Astrocyte (in vitro differentiated cells and primary cell): ENCODE data around the gene PTPN1. TPM values are rescaled to one million over a fixed set of nuclear protein-coding genes. Genes with fewer than 3 reads are reported as not detected.

ENCODE experiments used
- DNase-seq: peaks from one replicate; pipeline ENCODE4 v3.0.0-alpha.2; 2010; ENCODE audit warnings: low read depth
- FAIRE-seq: peaks from 2 replicates; lab custom pipeline; 2011; peaks lifted over from hg19 to GRCh38; lab: Jason Lieb, UNC
- H2AFZ ChIP-seq: 2 replicates; pipeline ENCODE4 v1.6.0; 2012; ENCODE audit warnings: low read depth, low read length, inconsistent platforms
- H3K27ac ChIP-seq: 2 replicates; pipeline ENCODE4 v1.5.1; 2011; ENCODE audit warnings: low read depth, low read length, inconsistent platforms
- H3K27me3 ChIP-seq: 2 replicates; pipeline ENCODE4 v1.6.0; 2011; ENCODE audit warnings: low read length, inconsistent platforms; ENCODE audit not compliant: insufficient read depth
- H3K36me3 ChIP-seq: 2 replicates; pipeline ENCODE4 v1.5.1; 2011; ENCODE audit warnings: low read length, inconsistent platforms; ENCODE audit not compliant: insufficient read depth
- H3K4me1 ChIP-seq: 2 replicates; pipeline ENCODE4 v1.5.1; 2011; ENCODE audit warnings: low read length, inconsistent platforms; ENCODE audit not compliant: insufficient read depth
- H3K4me2 ChIP-seq: 2 replicates; pipeline ENCODE4 v1.6.0; 2012; ENCODE audit warnings: low read length, inconsistent platforms
- H3K4me3 ChIP-seq: 2 replicates; pipeline ENCODE4 v1.5.1; 2011; ENCODE audit warnings: low read depth, mild to moderate bottlenecking, low read length, inconsistent platforms; ENCODE audit not compliant: insufficient read depth
- H3K79me2 ChIP-seq: 2 replicates; pipeline ENCODE4 v1.6.0; 2012; ENCODE audit warnings: mild to moderate bottlenecking, low read length, inconsistent platforms; ENCODE audit not compliant: insufficient read depth
- H3K9ac ChIP-seq: 2 replicates; pipeline ENCODE4 v1.6.0; 2012; ENCODE audit warnings: mild to moderate bottlenecking, low read length, inconsistent platforms
- H3K9me3 ChIP-seq: 2 replicates; pipeline ENCODE4 v1.5.1; 2012; ENCODE audit warnings: low read depth, mild to moderate bottlenecking, low read length, inconsistent platforms; ENCODE audit not compliant: insufficient read depth
- H4K20me1 ChIP-seq: 2 replicates; pipeline ENCODE4 v1.6.0; 2012; ENCODE audit warnings: low read length, inconsistent platforms; ENCODE audit not compliant: insufficient read depth
- H3K27ac Mint-ChIP-seq: one replicate; pipeline ENCODE4 v1.8.0; 2021; ENCODE audit warnings: mild to moderate bottlenecking, mixed read lengths; ENCODE audit not compliant: unreplicated experiment
- H3K27me3 Mint-ChIP-seq: one replicate; pipeline ENCODE4 v1.8.0; 2021; ENCODE audit warnings: low read depth, mixed read lengths; ENCODE audit not compliant: unreplicated experiment
- H3K36me3 Mint-ChIP-seq: one replicate; pipeline ENCODE4 v1.8.0; 2021; ENCODE audit warnings: low read depth, mixed read lengths; ENCODE audit not compliant: unreplicated experiment
- H3K4me1 Mint-ChIP-seq: one replicate; pipeline ENCODE4 v1.8.0; 2021; ENCODE audit warnings: low read depth, mixed read lengths; ENCODE audit not compliant: unreplicated experiment
- H3K4me3 Mint-ChIP-seq: one replicate; pipeline ENCODE4 v1.8.0; 2021; ENCODE audit warnings: mild to moderate bottlenecking, moderate library complexity, mixed read lengths; ENCODE audit not compliant: unreplicated experiment
- H3K9me3 Mint-ChIP-seq: one replicate; pipeline ENCODE4 v1.8.0; 2021; ENCODE audit warnings: mild to moderate bottlenecking, mixed read lengths; ENCODE audit not compliant: unreplicated experiment
- EZH2 ChIP-seq: IDR thresholded peaks from 2 replicates; pipeline ENCODE4 v1.6.1; 2012; ENCODE audit warnings: mild to moderate bottlenecking, low read length, inconsistent platforms; ENCODE audit not compliant: insufficient read depth
- total RNA-seq: library from RNA; stranded (reverse); gene quantifications from 2 replicates; pipeline ENCODE4 v1.2.1, GENCODE V29; 2021
- TF ChIP-seq, protein P1 (sequence below): IDR thresholded peaks from 2 replicates; pipeline ENCODE4 v1.5.1; 2011; ENCODE audit warnings: low read depth, mild to moderate bottlenecking, inconsistent platforms, low read length, moderate library complexity; ENCODE audit not compliant: insufficient read depth

Gene PTPN1
- total RNA-seq, 1 donor from 2014 or later = 64.9 TPM

DNA sequence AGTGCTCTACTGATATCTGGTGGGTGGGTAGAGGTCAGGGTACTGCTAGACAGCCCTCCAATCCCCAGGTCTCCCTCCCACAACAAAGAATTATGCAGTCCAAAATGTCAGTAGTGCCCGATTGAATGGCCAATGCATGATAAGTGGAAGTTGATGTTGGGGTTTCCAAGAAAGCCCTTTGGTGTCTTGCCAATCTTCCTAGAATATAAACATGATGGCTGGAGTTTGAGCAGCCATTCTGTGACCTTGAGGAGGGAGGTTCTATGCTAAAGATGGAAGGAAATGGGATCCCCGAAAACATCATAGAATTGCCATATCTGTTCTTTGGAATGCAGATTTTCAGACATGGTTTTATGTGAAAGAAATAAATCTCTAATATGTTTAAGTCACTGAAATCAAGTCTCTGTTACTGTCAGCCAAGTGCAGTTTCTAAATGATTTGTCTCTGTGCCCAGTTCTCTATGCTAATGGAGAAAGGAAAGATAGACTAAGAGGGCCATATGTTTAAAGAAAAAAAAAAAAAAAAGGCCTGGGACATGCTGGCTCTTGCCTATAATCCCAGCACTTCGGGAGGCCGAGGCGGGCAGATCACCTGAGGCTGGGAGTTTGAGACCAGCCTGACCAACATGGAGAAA lies 32.8 kb upstream of the PTPN1 start:
- H3K36me3 ChIP-seq = no peaks in the 10 kb centered on the region
- Mint-ChIP-seq H3K9me3 (no peaks in the 10 kb centered on the region), H3K27ac (no peak overlapping the region), H3K4me1 (no peaks in the 10 kb centered on the region), H3K36me3 (no peaks in the 10 kb centered on the region), H3K27me3 (peaks cover 15% of the 10 kb centered on the region), H3K4me3 (no peak overlapping the region)
- no peak overlapping the region for H3K9ac ChIP-seq
- DNase-seq = no peak
- H3K27ac ChIP-seq = no peak overlapping the region
- no peak overlapping the region for H3K4me3 ChIP-seq
- no peaks in the 10 kb centered on the region for H3K79me2 ChIP-seq
- no peak for FAIRE-seq
- no peaks in the 10 kb centered on the region for H3K27me3 ChIP-seq
- no peaks in the 10 kb centered on the region for H3K9me3 ChIP-seq
- TF ChIP-seq, protein P1, sequence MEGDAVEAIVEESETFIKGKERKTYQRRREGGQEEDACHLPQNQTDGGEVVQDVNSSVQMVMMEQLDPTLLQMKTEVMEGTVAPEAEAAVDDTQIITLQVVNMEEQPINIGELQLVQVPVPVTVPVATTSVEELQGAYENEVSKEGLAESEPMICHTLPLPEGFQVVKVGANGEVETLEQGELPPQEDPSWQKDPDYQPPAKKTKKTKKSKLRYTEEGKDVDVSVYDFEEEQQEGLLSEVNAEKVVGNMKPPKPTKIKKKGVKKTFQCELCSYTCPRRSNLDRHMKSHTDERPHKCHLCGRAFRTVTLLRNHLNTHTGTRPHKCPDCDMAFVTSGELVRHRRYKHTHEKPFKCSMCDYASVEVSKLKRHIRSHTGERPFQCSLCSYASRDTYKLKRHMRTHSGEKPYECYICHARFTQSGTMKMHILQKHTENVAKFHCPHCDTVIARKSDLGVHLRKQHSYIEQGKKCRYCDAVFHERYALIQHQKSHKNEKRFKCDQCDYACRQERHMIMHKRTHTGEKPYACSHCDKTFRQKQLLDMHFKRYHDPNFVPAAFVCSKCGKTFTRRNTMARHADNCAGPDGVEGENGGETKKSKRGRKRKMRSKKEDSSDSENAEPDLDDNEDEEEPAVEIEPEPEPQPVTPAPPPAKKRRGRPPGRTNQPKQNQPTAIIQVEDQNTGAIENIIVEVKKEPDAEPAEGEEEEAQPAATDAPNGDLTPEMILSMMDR = no peak
- TF ChIP-seq EZH2 = no peak
- H4K20me1 ChIP-seq = no peaks in the 10 kb centered on the region
- H3K4me2 ChIP-seq = no peak overlapping the region
- H3K4me1 ChIP-seq = peaks cover 7% of the 10 kb centered on the region
- no peak overlapping the region for H2AFZ ChIP-seq

DNA sequence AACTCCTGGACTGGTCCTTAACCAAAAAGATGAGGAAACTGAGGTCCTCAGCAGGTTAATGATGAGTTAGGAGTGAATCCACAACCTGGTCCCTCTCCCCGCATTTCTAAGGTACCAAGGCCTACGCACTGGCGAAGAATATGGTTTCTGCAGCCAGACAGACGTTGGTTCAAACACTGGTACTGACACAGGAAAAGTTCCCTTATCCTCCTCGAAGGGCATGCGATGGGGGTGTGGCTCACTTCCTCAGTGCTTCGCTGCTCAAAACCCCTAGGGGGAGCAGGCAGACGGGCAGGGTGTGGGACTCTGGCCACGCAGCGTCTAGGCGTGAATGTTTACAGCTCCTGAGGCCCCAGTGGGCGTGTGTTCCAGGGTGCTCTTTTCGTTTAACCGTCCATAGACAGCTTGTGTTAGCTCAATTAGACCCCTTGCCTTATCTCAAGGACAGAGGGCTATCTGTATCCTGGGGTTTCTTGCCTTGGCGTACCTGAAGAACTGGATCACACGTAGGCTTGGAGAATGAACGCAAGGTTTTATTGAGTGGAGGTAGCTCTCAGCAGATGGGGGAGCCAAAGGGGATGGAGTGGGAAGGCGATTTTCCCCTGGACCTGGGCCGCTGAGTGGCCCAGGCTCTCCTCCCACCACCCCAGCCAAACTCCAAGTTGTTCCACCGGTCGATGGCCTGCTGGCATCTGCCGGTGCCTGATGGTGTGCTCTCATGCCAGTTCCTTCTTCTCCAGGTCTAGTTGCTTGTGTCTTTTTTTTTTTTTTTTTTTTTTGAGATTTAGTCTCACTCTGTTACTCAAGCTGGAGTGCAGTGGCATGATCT lies 31.8 kb upstream of the PTPN1 start:
- no peaks in the 10 kb centered on the region for H4K20me1 ChIP-seq
- H3K27ac ChIP-seq = no peak overlapping the region
- no peak overlapping the region for H3K9ac ChIP-seq
- Mint-ChIP-seq H3K4me3 (no peak overlapping the region), H3K27ac (no peak overlapping the region), H3K4me1 (no peaks in the 10 kb centered on the region), H3K36me3 (no peaks in the 10 kb centered on the region), H3K27me3 (peaks cover 11% of the 10 kb centered on the region), H3K9me3 (no peaks in the 10 kb centered on the region)
- TF ChIP-seq, protein P1 = peak; percentile 66
- TF ChIP-seq EZH2 = no peak
- no peak overlapping the region for H3K4me3 ChIP-seq
- peak overlapping the region; percentile 58 for H2AFZ ChIP-seq
- H3K36me3 ChIP-seq = no peaks in the 10 kb centered on the region
- no peaks in the 10 kb centered on the region for H3K9me3 ChIP-seq
- FAIRE-seq = no peak
- no peak overlapping the region for H3K4me2 ChIP-seq
- peaks cover 7% of the 10 kb centered on the region for H3K4me1 ChIP-seq
- peak; percentile 35 for DNase-seq
- H3K79me2 ChIP-seq = no peaks in the 10 kb centered on the region
- no peaks in the 10 kb centered on the region for H3K27me3 ChIP-seq
